HEK293T (cell line): Measurements from ENCODE around the gene PEX14.

ENCODE experiments used
- BHLHE40 ChIP-seq: fragments of 450-650 bp; IDR thresholded peaks from 2 replicates; pipeline ENCODE4 v1.6.1; 2016; ENCODE audit warnings: mild to moderate bottlenecking, moderate library complexity, borderline replicate concordance
- ELF4 ChIP-seq: fragments of 450-650 bp; IDR thresholded peaks from 2 replicates; pipeline ENCODE4 v1.6.1; 2017; ENCODE audit warnings: antibody characterized with exemption
- FOXA1 ChIP-seq: fragments of 450-650 bp; IDR thresholded peaks from 2 replicates; pipeline ENCODE4 v1.6.1; 2016; ENCODE audit warnings: mild to moderate bottlenecking
- LEF1 ChIP-seq: fragments of 450-650 bp; IDR thresholded peaks from 2 replicates; pipeline ENCODE4 v1.6.1; 2017; ENCODE audit warnings: mild to moderate bottlenecking, borderline replicate concordance
- NFRKB ChIP-seq: fragments of 450-650 bp; IDR thresholded peaks from 2 replicates; pipeline ENCODE4 v1.6.1; 2016; ENCODE audit warnings: mild to moderate bottlenecking, moderate library complexity
- SP1 ChIP-seq: fragments of 450-650 bp; IDR thresholded peaks from 2 replicates; pipeline ENCODE4 v1.6.1; 2017
- SUZ12 ChIP-seq: fragments of 450-650 bp; IDR thresholded peaks from 2 replicates; pipeline ENCODE4 v1.6.1; 2016; ENCODE audit warnings: mild to moderate bottlenecking
- TARDBP ChIP-seq: fragments of 450-650 bp; IDR thresholded peaks from 2 replicates; pipeline ENCODE4 v1.6.1; 2016
- ZNF384 ChIP-seq: fragments of 450-650 bp; IDR thresholded peaks from 2 replicates; pipeline ENCODE4 v1.6.1; 2016
- TF ChIP-seq, protein P1 (sequence below): fragments of 450-650 bp; IDR thresholded peaks from 2 replicates; pipeline ENCODE4 v1.6.1; 2016

DNA sequence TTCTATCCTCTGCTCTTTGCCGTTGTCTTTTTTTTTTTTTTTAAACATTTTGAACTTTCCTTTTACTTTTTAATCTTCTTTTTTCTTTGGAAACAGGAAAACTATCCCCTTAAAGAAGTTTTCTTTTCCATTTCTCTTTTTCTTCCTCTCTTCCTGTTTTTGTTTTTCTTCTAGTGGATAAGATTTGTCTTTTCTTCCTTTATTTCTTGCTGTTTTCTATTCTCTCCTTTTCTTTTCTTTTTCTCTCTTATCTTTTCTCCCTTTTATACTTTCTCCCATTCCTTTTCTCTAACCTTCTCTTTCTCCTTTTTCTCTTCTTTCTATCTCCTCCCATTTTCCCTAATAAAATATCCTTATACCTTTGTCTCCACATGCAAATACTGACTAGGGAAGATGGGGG lies 46.2 kb downstream of the PEX14 start:
- no peak for TF ChIP-seq BHLHE40
- TF ChIP-seq SUZ12: no peak
- TF ChIP-seq TARDBP: no peak
- no peak for TF ChIP-seq LEF1
- TF ChIP-seq, protein P1, sequence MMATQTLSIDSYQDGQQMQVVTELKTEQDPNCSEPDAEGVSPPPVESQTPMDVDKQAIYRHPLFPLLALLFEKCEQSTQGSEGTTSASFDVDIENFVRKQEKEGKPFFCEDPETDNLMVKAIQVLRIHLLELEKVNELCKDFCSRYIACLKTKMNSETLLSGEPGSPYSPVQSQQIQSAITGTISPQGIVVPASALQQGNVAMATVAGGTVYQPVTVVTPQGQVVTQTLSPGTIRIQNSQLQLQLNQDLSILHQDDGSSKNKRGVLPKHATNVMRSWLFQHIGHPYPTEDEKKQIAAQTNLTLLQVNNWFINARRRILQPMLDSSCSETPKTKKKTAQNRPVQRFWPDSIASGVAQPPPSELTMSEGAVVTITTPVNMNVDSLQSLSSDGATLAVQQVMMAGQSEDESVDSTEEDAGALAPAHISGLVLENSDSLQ: no peak
- no peak for TF ChIP-seq ELF4
- no peak for TF ChIP-seq NFRKB
- TF ChIP-seq FOXA1: no peak
- TF ChIP-seq ZNF384: no peak
- TF ChIP-seq SP1: no peak
